Activated CD8-positive, alpha-beta T cell treated with anti-CD3 and anti-CD28 coated beads, Interleukin-2, amount 10 ng/mL, durations not matched to agents 7 days and 5 days (primary cell): ENCODE measurements around the gene DEFB112. TPM values are rescaled to one million over a fixed set of nuclear protein-coding genes. Genes with fewer than 3 reads are reported as not detected.

Experiments
- ATAC-seq: fragments of 150-1000 bp; cut with Tn5 transposase; one replicate; pipeline ENCODE4 v1.10.0; 2021; ENCODE audit warnings: moderate library complexity
- CTCF ChIA-PET: fragments of 350-600 bp; sonication (Branson Sonifier 250); formaldehyde crosslinking; loops from one replicate; lab custom pipeline; 2021; ENCODE audit warnings: antibody characterized with exemption; lab: Charles Lee
- POLR2A ChIA-PET: fragments of 350-600 bp; sonication (Branson Sonifier 250); formaldehyde crosslinking; loops from one replicate; lab custom pipeline; 2021; ENCODE audit warnings: antibody characterized with exemption; lab: Charles Lee
- DNase-seq: peaks from one replicate; pipeline ENCODE4 v3.0.0-alpha.2; 2020
- H3K27ac Mint-ChIP-seq: one replicate; pipeline ENCODE4 v1.8.0; 2021; ENCODE audit warnings: mild to moderate bottlenecking, mixed read lengths
- H3K27me3 Mint-ChIP-seq: one replicate; pipeline ENCODE4 v1.8.0; 2021; ENCODE audit warnings: low read depth, mixed read lengths
- H3K36me3 Mint-ChIP-seq: one replicate; pipeline ENCODE4 v1.8.0; 2021; ENCODE audit warnings: low read depth, mixed read lengths
- H3K4me1 Mint-ChIP-seq: one replicate; pipeline ENCODE4 v1.8.0; 2021; ENCODE audit warnings: low read depth, mixed read lengths
- H3K4me3 Mint-ChIP-seq: one replicate; pipeline ENCODE4 v1.8.0; 2021; ENCODE audit warnings: mild to moderate bottlenecking, mixed read lengths
- H3K9me3 Mint-ChIP-seq: one replicate; pipeline ENCODE4 v1.8.0; 2022; ENCODE audit warnings: mixed read lengths; ENCODE audit not compliant: insufficient read depth
- total RNA-seq, 2 experiments: library from RNA; stranded (reverse); gene quantifications; one replicate each; pipeline ENCODE4 v1.2.3, GENCODE V29; 2021

Gene DEFB112
- total RNA-seq, result not detected

GRCh38 chr6:50049829-50050228 lies at the start of gene DEFB112:
DEFB112 (minus strand) TSS chr6:50049929; CDS start chr6:50049869, 60 bp downstream.
- ChIA-PET POLR2A (no interaction called here), CTCF (no interaction called here)
- no peaks in the 10 kb centered on the region for H3K9me3 Mint-ChIP-seq
- no peak within 1 kb of the TSS for H3K27ac Mint-ChIP-seq
- H3K4me3 Mint-ChIP-seq, result no peak within 1 kb of the TSS
- no peaks in the 10 kb centered on the region for H3K36me3 Mint-ChIP-seq
- ATAC-seq (no peak), DNase-seq (no peak)
- H3K27me3 Mint-ChIP-seq, result no peaks in the 10 kb centered on the region
- no peaks in the 10 kb centered on the region for H3K4me1 Mint-ChIP-seq

GRCh38 chr6:50098641-50098993 lies 48.9 kb upstream of the DEFB112 start:
- CTCF ChIA-PET, result no interaction called here

GRCh38 chr6:50097966-50098640 lies 48.4 kb upstream of the DEFB112 start:
- ChIA-PET CTCF (no interaction called here), POLR2A (no interaction called here)
- Mint-ChIP-seq H3K4me3 (no peak overlapping the region), H3K27ac (no peak overlapping the region), H3K27me3 (no peaks in the 10 kb centered on the region), H3K4me1 (no peaks in the 10 kb centered on the region), H3K36me3 (no peaks in the 10 kb centered on the region), H3K9me3 (peaks cover 5% of the 10 kb centered on the region)
- ATAC-seq, result no peak
- no peak for DNase-seq

More at GRCh38 chr6:50098641-50098993, 48.9 kb upstream of the DEFB112 start:
- no peaks in the 10 kb centered on the region for H3K27me3 Mint-ChIP-seq
- no peak overlapping the region for H3K4me3 Mint-ChIP-seq
- DNase-seq, result no peak
- H3K36me3 Mint-ChIP-seq, result no peaks in the 10 kb centered on the region
- H3K4me1 Mint-ChIP-seq, result no peaks in the 10 kb centered on the region
- POLR2A ChIA-PET, result no interaction called here
- H3K27ac Mint-ChIP-seq, result no peak overlapping the region
- no peak for ATAC-seq
- peaks cover 5% of the 10 kb centered on the region for H3K9me3 Mint-ChIP-seq

- DNase-seq, result no peak
- no peak for ATAC-seq
- Mint-ChIP-seq H3K4me3 (no peak overlapping the region), H3K9me3 (no peaks in the 10 kb centered on the region), H3K27me3 (no peaks in the 10 kb centered on the region), H3K4me1 (no peaks in the 10 kb centered on the region), H3K36me3 (no peaks in the 10 kb centered on the region), H3K27ac (no peak overlapping the region)
- ChIA-PET POLR2A (no interaction called here), CTCF (no interaction called here)
These were observed 46.6 kb upstream of the DEFB112 start for GRCh38 chr6:50096296-50096695.

- H3K27ac Mint-ChIP-seq, result no peak overlapping the region
- ATAC-seq, result no peak
- no peaks in the 10 kb centered on the region for H3K27me3 Mint-ChIP-seq
- no peaks in the 10 kb centered on the region for H3K4me1 Mint-ChIP-seq
- H3K4me3 Mint-ChIP-seq, result no peak overlapping the region
- no peak for DNase-seq
- no peaks in the 10 kb centered on the region for H3K36me3 Mint-ChIP-seq
- POLR2A ChIA-PET, result no interaction called here
- H3K9me3 Mint-ChIP-seq, result peaks cover under 1% of the 10 kb centered on the region
- CTCF ChIA-PET, result no interaction called here
These were observed 44.2 kb upstream of the DEFB112 start for GRCh38 chr6:50093938-50094272.

- Mint-ChIP-seq H3K4me1 (no peaks in the 10 kb centered on the region), H3K9me3 (peaks cover 3% of the 10 kb centered on the region), H3K27me3 (no peaks in the 10 kb centered on the region), H3K4me3 (no peak overlapping the region), H3K27ac (no peak overlapping the region), H3K36me3 (no peaks in the 10 kb centered on the region)
- ATAC-seq, result no peak
- CTCF ChIA-PET, result no interaction called here
- DNase-seq, result no peak
- POLR2A ChIA-PET, result no interaction called here
These were observed 43.6 kb upstream of the DEFB112 start for GRCh38 chr6:50093116-50093937.

- ChIA-PET CTCF (no interaction called here), POLR2A (no interaction called here)
- no peaks in the 10 kb centered on the region for H3K36me3 Mint-ChIP-seq
- no peaks in the 10 kb centered on the region for H3K27me3 Mint-ChIP-seq
- H3K9me3 Mint-ChIP-seq, result peaks cover 3% of the 10 kb centered on the region
- H3K4me1 Mint-ChIP-seq, result no peaks in the 10 kb centered on the region
- ATAC-seq (no peak), DNase-seq (no peak)
- no peak overlapping the region for H3K4me3 Mint-ChIP-seq
- no peak overlapping the region for H3K27ac Mint-ChIP-seq
These were observed 41.9 kb upstream of the DEFB112 start for GRCh38 chr6:50091641-50092040.

- peaks cover 3% of the 10 kb centered on the region for H3K9me3 Mint-ChIP-seq
- CTCF ChIA-PET, result no interaction called here
- no peak for ATAC-seq
- no peak overlapping the region for H3K27ac Mint-ChIP-seq
- no peak for DNase-seq
- POLR2A ChIA-PET, result no interaction called here
- H3K36me3 Mint-ChIP-seq, result no peaks in the 10 kb centered on the region
- H3K4me3 Mint-ChIP-seq, result no peak overlapping the region
- no peaks in the 10 kb centered on the region for H3K27me3 Mint-ChIP-seq
- no peaks in the 10 kb centered on the region for H3K4me1 Mint-ChIP-seq
These were observed 40.2 kb upstream of the DEFB112 start for GRCh38 chr6:50089911-50090310.

GRCh38 chr6:50087231-50087954 lies 37.7 kb upstream of the DEFB112 start:
- Mint-ChIP-seq H3K27ac (no peak overlapping the region), H3K27me3 (no peaks in the 10 kb centered on the region)

GRCh38 chr6:50077385-50077784 lies 27.7 kb upstream of the DEFB112 start:
- Mint-ChIP-seq H3K4me3 (no peak overlapping the region), H3K27ac (no peak overlapping the region), H3K9me3 (no peaks in the 10 kb centered on the region), H3K4me1 (no peaks in the 10 kb centered on the region), H3K27me3 (no peaks in the 10 kb centered on the region), H3K36me3 (no peaks in the 10 kb centered on the region)
- ATAC-seq, result no peak
- CTCF ChIA-PET, result no interaction called here
- DNase-seq, result no peak
- POLR2A ChIA-PET, result no interaction called here

More at GRCh38 chr6:50087231-50087954, 37.7 kb upstream of the DEFB112 start:
- ChIA-PET POLR2A (no interaction called here), CTCF (no interaction called here)
- H3K4me1 Mint-ChIP-seq, result no peaks in the 10 kb centered on the region
- peaks cover 9% of the 10 kb centered on the region for H3K9me3 Mint-ChIP-seq
- DNase-seq (no peak), ATAC-seq (no peak)
- H3K36me3 Mint-ChIP-seq, result no peaks in the 10 kb centered on the region
- H3K4me3 Mint-ChIP-seq, result no peak overlapping the region

- POLR2A ChIA-PET, result no interaction called here
- no peaks in the 10 kb centered on the region for H3K4me1 Mint-ChIP-seq
- no peak for ATAC-seq
- no peak for DNase-seq
- H3K4me3 Mint-ChIP-seq, result no peak overlapping the region
- H3K27me3 Mint-ChIP-seq, result no peaks in the 10 kb centered on the region
- H3K36me3 Mint-ChIP-seq, result no peaks in the 10 kb centered on the region
- no peaks in the 10 kb centered on the region for H3K9me3 Mint-ChIP-seq
- CTCF ChIA-PET, result no interaction called here
- no peak overlapping the region for H3K27ac Mint-ChIP-seq
These were observed 26.7 kb upstream of the DEFB112 start for GRCh38 chr6:50076431-50076830.

GRCh38 chr6:50071921-50072320 lies 22.2 kb upstream of the DEFB112 start:
- no peak overlapping the region for H3K4me3 Mint-ChIP-seq
- ChIA-PET CTCF (no interaction called here), POLR2A (no interaction called here)
- H3K36me3 Mint-ChIP-seq, result no peaks in the 10 kb centered on the region
- H3K27me3 Mint-ChIP-seq, result no peaks in the 10 kb centered on the region
- DNase-seq, result no peak
- no peak for ATAC-seq
- no peak overlapping the region for H3K27ac Mint-ChIP-seq
- no peaks in the 10 kb centered on the region for H3K4me1 Mint-ChIP-seq
- H3K9me3 Mint-ChIP-seq, result no peaks in the 10 kb centered on the region
